GM12873 (cell line): ENCODE results near the gene HBEGF.
A peak's percentile ranks its signal among the peaks of the same experiment; 100 is the strongest.

Experiments
- TF ChIP-seq, protein P1 (sequence below): IDR thresholded peaks from 2 replicates; pipeline ENCODE4 v1.5.1; 2012; ENCODE audit warnings: low read depth, mild to moderate bottlenecking, moderate library complexity, low read length, control low read depth; ENCODE audit not compliant: insufficient read depth; ENCODE audit errors: missing control alignments

Gene HBEGF

DNA sequence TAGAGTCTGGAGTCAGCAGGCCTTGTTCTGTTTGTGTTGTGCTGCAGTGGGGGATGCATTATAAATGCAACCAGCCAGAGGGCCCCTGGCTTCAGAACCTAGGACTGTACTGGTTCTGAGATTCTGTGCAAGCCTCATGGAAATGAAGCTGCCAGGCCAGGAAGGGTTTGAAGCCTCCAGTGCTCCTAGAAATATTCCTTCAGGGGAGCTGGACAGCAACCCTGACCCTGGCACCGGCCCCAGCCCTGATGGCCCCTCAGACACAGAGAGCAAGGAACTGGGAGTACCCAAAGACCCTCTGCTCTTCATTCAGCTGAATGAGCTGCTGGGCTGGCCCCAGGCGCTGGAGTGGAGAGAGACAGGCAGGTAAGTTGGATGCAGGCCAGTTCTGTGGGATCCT is 13.7 kb upstream of the HBEGF start, which contains the start of gene SLC4A9:
SLC4A9 (plus strand) TSS at position 94 of the 400 bp plus-strand sequence; CDS start at position 137, 43 bp downstream.
- TF ChIP-seq, protein P1, sequence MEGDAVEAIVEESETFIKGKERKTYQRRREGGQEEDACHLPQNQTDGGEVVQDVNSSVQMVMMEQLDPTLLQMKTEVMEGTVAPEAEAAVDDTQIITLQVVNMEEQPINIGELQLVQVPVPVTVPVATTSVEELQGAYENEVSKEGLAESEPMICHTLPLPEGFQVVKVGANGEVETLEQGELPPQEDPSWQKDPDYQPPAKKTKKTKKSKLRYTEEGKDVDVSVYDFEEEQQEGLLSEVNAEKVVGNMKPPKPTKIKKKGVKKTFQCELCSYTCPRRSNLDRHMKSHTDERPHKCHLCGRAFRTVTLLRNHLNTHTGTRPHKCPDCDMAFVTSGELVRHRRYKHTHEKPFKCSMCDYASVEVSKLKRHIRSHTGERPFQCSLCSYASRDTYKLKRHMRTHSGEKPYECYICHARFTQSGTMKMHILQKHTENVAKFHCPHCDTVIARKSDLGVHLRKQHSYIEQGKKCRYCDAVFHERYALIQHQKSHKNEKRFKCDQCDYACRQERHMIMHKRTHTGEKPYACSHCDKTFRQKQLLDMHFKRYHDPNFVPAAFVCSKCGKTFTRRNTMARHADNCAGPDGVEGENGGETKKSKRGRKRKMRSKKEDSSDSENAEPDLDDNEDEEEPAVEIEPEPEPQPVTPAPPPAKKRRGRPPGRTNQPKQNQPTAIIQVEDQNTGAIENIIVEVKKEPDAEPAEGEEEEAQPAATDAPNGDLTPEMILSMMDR: no peak

GRCh38 chr5:140358738-140359310 is 12.4 kb upstream of the HBEGF start:
- TF ChIP-seq, protein P1: peak; percentile 36

GRCh38 chr5:140357726-140358093 is 11.3 kb upstream of the HBEGF start:
- TF ChIP-seq, protein P1: peak; percentile 92

DNA sequence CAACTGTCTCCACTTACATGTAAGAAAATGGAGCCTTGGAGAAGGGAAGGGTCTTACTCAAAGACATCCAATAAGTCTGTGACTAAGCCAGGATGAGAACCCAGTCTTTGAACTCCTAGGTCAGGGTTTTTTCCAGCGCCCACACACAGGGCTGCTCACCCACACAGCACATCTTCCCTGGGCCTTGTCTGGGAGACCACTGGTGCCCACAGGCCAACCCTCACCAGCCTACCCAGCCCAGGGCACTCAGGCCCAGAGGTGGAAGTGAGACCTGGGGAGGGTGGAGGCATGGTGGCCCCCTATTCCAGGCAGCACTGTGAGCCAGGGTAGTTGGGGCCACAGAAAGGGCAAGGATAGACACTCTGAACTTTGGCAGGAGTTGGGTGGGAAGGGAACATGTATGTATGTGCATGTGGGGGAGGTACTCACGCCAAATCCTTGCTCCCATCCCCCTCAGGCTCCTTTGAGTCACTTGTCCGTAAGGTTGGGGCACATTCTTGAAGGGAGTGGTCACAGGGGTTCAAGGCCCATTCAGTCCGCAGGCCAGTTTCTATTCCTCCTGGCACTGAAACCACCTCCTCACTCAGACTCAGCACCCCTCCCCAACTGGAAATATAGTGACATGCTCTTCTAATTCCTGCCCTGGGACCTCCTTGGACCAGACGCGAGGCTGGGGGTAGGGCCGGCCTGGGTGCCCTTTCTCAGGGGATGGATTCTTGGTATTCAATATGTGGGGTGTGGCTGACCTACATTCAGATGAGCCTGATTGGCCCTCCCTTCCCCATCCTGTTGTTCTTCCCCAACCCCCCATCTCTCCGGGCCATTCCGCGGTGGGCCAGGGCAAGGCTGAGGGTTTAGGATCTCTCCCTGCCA is 10.7 kb upstream of the HBEGF start:
- TF ChIP-seq, protein P1: no peak

DNA sequence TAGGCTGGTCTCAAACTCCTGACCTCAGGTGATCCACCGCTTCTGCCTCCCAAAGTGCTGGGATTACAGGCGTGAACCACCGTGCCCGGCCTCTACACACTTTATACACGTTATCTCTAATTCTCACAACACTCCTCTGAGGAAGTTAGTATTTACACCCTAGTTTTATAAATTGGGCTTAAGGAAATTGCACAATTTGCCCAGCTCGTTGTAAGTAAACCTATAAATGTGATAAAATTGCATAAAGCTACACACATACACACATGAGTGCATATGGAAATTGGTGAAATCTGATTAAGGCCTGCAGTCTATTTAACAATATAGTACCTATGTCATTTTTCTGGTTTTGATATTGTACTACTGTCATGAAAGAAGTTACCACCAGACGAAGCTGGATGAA is 9.1 kb upstream of the HBEGF start:
- TF ChIP-seq, protein P1: no peak

DNA sequence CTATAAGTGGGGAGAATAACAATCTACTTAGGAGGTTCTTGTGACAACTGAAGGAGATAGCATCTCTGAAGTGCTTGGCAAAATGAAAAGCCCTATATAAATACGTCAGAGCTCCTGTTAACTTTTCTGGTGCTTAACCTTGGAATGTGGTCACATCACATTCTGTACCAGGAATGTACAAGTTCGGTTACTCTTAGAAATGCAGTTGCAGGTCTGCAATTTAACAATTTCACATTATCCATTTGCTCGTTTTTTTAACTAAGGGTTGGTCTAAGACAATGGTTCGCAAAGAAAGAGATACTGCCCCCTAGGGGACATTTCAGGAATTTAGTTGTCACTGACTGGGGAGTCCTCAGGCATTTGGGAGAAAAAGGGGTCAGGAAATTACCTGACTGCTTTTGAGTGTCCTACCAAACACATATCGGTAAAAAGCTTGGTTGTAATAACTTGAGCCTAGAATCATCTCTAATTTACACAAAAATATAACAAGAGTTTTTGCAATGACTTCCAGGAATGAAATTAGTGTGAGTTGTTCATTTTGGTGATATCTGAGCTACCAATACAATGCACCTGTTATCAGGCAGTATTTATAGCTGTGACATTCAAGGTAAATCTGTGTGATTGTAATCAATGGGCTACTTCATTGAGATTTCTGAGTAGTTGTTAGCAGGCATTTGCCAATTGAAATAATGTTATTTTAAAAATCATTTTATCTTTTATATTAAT is 5.4 kb upstream of the HBEGF start:
- TF ChIP-seq, protein P1: peak; percentile 82

DNA sequence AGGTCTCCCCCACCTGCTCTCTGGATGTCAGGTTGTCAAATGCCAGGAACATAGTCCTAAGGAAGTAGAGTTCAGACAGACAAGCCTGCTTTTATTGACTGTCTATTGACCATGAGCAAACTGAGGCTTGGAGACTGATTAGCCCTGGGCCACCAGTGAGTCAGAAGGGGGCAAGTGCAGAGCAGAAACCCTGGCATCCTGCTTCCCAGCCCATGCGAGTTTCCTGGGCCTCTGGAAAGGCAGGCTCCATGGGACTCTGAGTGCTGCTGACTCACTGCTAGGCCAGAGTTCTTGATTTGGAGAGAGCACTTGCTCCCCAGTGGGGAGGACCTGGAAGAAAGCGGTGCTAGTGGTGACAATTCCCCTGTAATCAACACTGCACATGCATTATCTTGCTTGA is 2.8 kb upstream of the HBEGF start:
- TF ChIP-seq, protein P1: no peak
